KBM-7 (cell line): ENCODE measurements around the gene TENM4.

Experiments used
- DNase-seq: peaks from one replicate; pipeline ENCODE4 v3.0.0-alpha.2; 2015
- in situ Hi-C: fragments of 300-500 bp; cut with MboI; formaldehyde crosslinking; loops from 2 replicates; pipeline ENCODE4 v1.14.3; 2020; ENCODE audit warnings: low sequenced_read_pairs, low pct_unique_long_range_greater_than_20kb, mixed read lengths

Gene TENM4

DNA sequence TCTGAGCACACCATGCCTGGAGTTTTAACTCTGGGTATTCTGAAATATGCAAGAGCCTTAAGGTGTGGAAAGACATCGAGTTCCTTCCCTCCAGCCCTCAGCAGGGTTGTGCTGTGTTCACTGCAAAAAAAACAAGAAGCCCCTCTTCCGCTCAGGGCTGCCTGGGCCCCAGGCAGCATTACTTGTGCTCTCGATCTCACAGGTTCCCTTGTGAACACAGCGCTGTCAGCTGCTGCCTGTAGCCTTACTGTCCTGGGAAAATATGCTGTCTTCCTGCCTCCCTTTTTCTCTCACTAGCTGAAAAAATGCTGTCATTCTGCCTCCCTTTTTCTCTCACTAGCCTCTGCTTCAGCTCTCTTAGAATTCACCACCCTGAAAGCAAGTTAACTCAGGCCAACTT lies 15.7 kb upstream of the TENM4 start:
- DNase-seq = no peak
- in situ Hi-C loops = no loop called here

DNA sequence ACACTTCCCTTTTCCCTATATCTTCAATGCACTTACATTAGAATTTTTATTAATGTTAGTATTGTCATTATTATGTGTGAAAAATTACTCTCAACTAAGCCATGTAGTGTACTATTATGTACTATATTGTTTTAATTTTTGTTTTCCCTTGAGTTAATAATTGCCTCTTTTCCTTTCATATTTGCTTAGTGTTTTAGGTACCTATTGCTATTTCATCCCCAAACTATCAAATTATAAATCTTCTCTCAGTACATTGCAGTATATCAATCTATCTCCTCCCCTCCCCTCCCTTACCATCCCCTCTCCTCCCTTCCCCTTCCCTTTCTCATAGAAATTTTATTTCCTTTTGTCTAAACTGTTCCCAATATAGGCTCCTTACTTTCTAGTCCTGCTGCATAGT lies 12.8 kb upstream of the TENM4 start:
- no peak for DNase-seq
- in situ Hi-C loops = no loop called here

DNA sequence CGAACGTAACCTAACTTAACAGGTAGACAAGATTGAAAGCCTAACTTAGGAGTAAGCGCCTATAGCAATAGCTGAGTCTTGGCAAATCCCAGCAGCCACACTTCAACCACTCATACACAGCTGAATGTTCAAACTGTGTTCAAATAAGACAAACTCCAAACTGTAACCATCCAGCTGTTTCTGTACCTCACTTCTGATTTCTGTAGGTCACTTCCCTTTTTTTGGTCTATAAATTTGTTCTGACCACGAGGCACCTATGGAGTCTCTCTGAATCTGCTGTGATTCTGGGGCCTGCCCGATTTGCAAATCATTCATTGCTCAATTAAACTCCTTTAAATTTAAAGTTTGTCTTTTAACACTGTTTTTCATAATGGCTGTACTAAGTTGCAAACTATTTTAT lies 8.2 kb upstream of the TENM4 start:
- DNase-seq = no peak

DNA sequence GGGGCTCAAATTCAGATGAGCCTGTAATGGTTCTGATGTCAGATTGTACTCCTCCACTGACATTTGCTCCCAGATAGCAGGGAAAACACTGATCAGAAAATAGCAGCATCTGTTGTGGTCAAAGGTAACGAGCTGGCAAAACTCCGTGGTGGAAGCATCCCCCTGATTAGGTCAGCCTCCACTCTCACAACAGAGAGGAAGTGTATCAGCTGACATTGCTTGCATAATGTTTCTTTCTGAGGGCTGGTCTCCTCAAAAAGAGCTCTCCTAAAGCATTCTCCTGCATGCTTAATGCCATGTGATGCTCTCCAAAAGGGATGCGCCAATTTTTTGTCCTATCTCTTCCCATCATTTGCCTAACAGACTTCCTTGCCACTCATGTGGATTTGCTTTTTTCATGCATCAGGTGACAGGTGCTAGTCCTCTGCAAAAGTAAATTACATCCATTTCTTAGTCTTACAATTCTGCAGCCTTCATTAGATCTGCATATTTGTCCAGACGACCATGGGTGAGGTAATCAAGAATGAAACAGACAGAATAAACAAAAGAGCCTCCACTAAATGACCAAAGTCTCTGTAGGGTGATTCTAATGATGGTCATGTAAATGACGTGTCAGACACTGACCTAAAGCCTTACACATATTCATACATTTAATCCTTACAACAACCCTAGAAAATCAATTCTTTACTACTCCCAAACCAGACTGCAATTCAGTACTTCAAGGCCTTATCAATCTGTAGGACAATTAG lies 6.4 kb upstream of the TENM4 start:
- DNase-seq = no peak
- in situ Hi-C loops = no loop called here

More for the DNA sequence above, 8.2 kb upstream of the TENM4 start:
- in situ Hi-C loops = no loop called here

DNA sequence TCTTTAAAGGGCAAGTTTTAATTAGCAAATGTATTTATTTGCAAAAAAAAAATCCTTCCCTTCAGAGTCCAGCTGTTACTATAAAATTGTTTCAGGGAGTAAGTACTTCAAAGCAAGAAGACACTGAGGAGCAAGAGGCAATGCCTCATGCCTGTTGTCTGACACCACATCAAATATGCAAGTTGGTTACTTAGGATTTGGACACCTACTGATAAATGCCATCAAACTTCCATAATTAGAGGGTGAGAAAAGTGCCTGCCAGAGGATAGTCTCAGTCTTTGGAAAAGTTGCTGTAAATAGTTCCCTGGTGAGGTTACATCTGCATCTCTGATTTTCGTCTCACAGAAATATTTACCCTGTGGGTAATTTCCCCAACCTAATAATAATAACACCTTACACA lies 4.1 kb upstream of the TENM4 start:
- in situ Hi-C loops = no loop called here
- DNase-seq = no peak

DNA sequence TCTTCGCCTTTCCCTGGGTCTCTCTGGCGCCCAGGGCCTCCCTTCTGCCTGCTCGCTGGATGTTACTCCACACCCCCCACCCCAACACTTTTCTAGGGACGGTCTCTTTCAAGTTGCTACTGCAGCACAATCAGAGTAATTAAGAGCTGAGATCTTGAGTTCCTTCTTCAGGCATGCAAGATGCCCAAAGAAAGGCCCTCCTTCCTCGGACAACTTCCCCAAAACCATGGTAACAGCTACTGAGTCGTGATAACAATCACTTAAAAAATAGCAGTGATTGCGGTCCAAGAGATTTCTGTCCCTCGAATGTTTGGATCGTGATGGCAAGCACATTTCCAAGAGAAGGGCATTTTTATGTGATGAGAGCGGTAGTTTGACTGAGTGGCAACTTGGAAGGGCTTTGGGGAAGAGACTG lies 638 bp upstream of the TENM4 start:
- peak; percentile 53 for DNase-seq
- in situ Hi-C loops = no loop called here

DNA sequence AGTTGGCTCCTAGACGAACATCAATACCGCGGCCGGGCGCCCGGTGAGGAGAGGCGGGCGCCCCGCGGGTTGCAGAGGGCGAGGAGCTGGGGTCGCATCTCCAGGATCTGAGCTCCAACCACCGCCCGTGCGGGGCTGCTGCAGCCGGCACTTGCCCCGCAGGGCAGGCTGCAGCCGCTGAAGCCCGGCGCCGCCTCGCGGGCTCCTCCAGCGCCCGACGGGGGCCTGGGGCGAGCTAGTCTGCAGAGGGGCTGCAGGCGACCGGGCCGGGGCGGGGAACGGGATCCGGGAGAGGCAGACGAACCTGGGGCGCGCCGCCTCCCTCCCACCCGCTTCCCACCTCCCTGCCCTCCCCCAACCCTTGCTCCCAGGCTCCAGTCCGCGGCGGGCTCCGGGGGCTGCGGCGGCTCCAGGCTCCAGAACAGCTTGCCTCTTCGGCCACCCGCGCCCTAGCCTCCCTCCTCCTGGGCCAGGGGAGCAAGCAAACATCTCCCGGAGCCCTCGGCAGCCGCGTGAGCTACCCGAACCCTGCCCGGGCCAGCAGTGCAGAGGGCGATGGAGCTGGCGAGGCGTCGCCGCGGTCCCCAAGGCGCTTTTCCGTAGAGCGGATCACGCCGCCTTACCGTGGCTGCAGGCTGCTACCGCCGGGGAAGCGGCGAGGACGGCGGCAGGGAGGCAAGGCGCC lies 802 bp downstream of the TENM4 start:
- in situ Hi-C loops = no loop called here
- DNase-seq = no peak

DNA sequence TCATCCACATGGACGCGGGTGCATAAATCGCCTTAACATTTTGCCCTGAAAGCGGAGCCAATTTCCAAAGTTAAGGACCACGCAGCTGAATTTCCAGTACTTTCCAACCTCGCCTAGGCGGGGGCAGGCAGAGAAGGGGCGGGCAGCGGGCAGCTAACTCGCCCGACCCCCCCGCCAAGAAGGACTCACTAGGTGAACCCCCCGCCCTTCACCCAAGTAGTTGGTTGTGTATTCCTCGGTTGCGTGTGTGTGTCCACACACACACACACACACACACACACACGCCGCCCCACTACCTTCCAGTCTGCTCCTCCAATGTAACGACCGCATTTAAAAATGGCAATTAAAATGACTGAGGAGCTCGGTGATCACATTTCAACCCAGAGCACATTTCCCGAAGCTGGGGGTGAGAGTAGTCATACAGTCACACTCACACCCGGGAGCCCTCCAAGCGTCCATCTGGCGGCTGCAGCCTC lies 1.4 kb downstream of the TENM4 start:
- in situ Hi-C loops = no loop called here
- no peak for DNase-seq

DNA sequence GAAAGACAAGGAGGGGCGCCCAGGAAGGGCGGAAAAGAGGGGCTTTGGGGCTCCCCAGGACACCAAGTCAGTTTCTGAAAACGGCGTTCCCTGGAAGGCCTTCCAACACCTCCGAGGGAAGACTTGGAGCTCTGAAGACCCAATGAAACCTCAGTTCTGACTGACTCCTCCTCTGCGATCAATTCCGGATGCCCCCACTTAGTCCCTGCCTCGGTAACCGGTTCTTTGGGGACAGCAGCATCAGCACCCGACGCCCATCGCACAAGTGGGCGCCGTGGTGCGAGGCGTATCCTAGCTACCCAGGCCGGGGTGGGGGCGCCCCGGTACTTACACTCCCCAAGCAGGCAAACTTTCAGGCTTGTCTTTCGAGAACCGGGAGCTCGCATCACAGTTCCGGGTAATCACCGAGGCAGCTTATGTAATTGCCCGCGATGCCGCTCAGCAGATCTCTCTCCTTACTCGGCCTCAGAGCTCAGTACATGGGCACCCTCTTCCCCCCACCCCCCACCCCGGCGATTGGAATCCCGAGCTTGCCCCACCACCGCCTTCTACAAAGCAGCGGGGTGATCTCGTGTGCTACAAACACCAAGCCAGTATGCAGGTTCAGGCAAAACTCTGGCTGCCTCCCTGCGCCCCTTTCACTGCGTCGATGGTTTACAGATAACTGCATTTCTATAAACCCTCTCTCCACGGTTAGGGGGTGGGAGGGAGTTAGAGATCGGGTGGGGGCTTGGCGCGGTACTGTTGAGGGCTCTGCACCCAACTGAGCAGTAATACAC lies 2.0 kb downstream of the TENM4 start:
- in situ Hi-C loops = no loop called here
- no peak for DNase-seq

DNA sequence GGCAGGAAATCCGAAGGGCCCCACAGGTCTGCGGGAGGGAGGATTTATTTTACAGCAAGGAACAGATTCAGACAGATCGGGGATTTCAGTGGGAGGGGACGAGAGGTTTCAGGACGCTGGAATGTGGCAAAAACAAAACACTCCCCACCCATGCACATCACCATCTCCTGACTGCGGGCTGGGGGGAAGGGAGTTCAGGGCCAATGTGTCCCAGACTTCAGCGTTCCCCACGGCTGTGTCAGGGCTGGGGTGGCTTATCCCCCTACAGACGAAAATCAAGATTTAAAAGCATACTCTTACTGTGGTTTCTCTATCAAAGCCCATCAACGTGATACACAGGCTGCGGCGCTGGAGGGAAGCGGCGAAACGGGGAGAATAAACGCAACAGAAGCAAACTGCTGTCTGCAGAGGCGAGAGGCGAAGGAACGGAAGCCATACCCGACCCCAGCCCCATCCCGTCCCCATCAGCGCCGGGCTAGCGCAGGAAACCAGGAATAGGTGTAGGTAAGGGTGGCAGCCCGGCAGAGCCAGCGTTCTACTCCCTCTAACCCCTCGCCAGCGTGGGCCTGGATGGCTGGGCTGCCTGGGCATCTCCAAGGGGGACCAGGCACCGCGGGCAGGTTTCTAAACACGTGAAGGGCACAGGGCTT lies 2.7 kb downstream of the TENM4 start:
- peak; percentile 12 for DNase-seq

DNA sequence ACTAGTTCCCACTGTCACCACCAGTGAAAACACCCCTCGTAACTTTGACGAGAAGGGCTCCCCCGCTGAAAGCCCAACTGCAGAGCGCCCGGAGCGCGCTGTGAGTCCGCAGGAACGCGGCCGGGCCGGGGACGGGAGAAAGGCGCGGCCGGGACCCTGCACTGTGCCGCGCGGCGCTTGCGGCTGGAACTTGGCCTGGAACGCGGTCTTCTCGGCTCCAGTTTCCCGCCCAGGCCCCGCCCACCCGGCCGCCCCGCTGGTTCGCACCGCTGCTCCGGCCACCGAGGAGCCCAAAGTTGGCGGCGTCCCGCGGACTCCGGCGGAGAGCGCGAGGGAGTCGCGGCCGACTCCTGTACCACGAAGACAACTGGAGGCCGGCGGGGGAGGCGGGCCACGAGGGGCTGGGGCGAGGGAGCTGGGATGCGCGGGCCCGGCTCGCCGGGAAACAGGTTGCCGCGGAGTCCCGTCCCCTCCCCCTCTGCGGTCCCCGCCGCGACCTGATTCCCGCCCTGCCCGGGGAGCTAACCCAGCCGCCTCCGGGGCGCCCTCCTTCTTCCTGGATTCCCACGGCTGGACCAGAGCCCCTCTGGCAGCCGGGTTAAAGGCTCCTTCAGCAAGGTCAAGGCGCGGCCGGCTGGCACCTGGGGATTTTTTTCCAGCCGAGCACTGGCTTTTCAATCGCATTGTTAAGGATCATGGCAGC lies 3.4 kb downstream of the TENM4 start:
- DNase-seq = no peak
- in situ Hi-C loops = no loop called here

More for the DNA sequence above, 2.7 kb downstream of the TENM4 start:
- in situ Hi-C loops = no loop called here

DNA sequence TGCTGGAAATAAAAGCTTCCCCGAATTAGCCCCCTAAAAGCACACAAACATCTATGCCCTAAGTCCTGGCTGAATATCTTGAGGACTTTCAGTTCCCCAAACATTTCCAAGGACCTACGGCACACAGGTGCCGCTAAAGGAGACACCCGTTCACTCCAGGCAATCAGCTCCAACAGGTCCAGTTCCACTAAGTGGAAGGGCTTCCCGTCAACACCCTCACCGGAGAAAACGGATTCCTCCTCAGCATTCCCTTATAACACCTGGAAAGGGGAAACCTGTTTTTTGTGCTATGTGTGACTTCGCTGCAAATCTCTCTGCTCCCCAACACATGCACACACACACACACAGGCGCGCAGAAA lies 3.9 kb downstream of the TENM4 start:
- peak; percentile 9 for DNase-seq
- in situ Hi-C loops = no loop called here

DNA sequence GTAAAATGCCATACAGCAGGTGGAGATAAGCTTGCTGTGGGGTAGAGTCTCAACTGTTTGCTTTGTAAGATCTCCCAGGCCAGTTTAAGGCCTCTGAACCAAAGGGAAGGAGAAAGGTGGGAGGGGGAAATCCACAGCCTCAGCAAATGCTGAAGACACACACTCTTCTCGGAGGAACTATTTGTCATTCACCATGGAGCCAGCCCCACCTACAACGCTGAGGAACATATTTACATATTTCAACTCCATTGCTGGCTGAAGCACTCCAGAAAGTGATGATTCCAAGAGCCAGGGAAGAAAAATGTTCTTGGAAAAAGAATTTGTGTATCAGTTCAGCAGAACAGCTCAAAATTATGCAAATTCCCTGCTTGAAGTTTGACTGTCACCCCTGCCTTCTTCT lies 6.5 kb downstream of the TENM4 start:
- in situ Hi-C loops = no loop called here
- no peak for DNase-seq

DNA sequence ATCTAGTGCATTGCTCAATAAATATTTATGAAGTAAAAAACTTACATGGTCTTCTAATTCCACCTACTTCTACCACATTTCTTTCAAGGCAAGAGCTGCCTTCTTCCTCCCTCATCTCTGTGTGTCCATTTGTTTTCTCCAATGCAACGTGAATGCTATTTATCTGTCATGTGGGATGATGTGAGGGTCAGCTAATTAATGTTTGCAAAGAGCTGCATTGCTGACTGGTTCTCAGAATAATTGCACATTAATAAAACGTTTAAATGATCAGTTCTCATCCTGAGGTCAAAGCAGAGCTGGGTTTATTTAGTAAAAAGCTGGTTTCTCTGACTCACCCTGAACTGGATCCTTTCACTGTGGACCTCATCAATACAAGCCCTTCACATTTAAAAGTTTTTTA lies 8.7 kb downstream of the TENM4 start:
- in situ Hi-C loops = no loop called here
- no peak for DNase-seq

DNA sequence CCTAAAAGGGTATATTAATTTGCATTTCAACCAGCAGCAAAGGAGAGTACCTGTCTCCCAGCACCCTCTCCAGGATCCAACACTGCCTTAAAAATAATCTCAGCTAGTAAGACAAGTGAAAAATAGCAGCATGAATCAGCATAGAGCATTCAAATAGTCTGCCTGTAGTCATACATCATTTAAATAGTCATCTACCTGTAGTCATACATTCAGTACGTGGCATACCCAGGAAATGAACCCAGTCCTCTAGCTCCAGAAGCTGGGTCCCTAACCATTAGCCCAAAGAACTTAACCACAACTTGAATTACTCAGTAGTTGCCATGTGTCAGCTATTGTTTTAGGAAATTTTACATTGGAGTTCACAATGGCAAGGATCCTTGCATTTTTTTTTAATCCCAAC lies 9.3 kb downstream of the TENM4 start:
- in situ Hi-C loops = no loop called here
- no peak for DNase-seq

DNA sequence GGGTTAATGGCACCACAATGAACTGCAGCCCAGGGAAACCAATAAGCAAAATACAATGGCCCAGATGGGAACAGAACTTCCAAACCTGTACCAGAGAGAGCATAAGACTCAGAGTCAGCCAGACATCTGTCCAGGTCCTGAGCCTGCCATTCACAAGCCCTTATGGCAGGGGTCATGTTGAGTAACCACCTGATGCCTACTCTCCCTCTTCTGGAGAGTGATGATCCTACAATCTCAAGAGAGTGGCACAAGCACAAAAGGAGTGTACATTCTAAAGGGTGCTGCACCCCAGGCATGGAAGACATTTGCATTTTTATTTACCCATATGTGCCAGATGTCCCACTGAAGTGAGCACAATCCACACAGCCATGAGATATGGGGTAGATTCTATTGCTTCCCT lies 10.6 kb downstream of the TENM4 start:
- in situ Hi-C loops = no loop called here
- DNase-seq = no peak

DNA sequence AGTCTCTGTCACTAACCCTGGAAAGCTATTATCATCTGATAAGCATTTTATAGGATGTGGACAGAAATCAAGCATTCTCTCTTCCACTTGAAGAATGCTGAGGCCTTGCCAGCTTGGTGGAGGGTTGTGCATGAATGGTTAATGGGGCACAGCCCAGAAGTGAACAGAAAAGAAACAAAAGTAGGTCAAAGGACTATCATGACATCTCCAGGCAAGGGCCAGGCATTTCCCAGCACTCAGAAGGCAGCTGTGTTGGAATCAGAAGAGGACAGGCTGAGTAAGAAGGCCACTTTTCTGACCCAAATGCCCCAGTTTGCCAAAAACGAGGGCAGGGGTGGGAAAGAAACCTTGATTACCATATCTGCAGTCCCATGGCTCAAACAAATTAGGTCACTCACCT lies 12.4 kb downstream of the TENM4 start:
- DNase-seq = no peak
- in situ Hi-C loops = no loop called here

DNA sequence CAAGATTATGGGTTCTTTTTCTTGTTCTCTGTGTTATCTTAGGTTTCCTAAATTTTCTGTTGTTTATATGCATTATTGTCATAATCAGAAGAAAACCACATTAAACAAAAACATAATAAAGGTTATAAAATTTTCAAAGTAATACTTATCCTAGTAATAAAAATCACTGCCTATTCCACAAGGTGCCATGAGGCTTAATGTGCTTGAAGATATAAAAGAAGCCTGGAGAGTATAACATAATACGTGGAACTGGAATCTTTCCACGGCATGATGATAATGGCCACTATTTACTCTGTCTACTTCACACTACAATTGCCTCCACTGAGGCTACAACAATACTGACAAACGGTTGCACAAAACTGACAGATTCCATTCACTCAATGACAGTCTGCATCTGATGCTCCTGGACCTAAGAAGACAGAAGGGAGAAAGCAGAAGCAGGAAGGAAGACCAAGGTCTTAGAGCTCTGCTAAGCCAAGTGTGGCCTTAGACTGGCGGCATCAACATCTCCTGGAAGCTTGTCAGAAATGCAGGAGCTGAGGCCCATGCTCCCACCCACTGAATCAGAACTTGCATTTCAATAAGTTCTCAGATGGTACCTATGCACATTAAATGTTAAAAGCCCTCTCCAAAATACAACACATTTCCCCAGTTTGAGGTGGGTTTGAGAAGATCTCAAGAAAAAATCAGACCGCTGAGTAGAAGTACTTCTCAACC lies 13.1 kb downstream of the TENM4 start:
- in situ Hi-C loops = no loop called here
- DNase-seq = no peak

DNA sequence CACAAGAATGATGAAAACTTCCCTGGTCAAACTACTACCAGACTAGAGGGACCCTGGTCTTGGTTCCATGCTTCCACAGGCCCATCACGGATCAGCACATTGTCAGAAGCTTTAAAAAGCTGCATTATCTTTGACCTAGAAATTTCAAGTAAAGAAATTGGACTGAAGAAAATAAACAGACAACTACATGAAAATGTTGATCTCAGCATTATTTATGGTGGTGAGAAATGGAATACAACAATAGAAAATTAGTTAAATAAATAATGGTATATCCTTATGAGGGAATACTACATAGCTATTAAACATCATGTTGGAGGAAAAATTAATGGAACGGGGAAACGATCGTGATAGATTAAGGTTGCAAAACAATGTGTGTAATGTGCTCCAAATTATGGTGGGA lies 13.7 kb downstream of the TENM4 start:
- no peak for DNase-seq
- in situ Hi-C loops = no loop called here
